Fibroblast of villous mesenchyme (primary cell): ENCODE results near the gene GPR142. TPM values are rescaled to one million over a fixed set of nuclear protein-coding genes. Genes with fewer than 3 reads are reported as not detected.

Source experiments
- DNase-seq: peaks from one replicate; pipeline ENCODE4 v3.0.0-alpha.2; 2010; ENCODE audit warnings: low read depth
- H3K4me3 ChIP-seq: 2 replicates; pipeline ENCODE4 v1.5.1; 2011; ENCODE audit warnings: low read depth, mild to moderate bottlenecking, low read length
- total RNA-seq: library from RNA; depleted of rRNA; stranded (reverse); fragments of >200 nt; gene quantifications from 2 replicates; pipeline ENCODE4 v1.2.3, GENCODE V29; 2012
- TF ChIP-seq, protein P1 (sequence below): IDR thresholded peaks from 2 replicates; pipeline ENCODE4 v1.5.1; 2012; ENCODE audit warnings: low read depth, mild to moderate bottlenecking, low read length; ENCODE audit not compliant: insufficient read depth

GPR142 gene
- total RNA-seq, 1 donor: not detected

DNA sequence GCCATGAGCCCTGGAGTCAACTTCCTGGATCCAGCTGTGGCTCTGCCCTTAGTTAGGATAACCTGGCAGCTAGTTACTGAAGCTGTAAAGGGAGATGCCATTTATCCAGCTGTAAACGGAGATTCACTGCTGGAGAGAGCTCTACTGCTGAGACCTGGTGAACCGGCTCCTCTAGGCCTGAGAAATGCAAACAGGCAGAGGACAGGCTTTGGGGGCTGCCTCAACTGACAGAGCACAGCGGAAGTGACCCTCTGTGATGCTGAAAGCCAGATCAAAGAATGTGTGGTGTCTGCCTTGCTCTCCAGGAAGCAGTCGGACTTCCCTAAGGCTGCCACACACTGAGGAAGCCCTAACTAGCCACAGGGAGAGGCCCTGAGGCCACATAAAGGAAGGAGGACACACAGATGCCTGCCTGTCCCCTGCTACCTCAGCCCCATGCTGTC is 42.7 kb downstream of the GPR142 start:
- no peak for DNase-seq
- TF ChIP-seq, protein P1, sequence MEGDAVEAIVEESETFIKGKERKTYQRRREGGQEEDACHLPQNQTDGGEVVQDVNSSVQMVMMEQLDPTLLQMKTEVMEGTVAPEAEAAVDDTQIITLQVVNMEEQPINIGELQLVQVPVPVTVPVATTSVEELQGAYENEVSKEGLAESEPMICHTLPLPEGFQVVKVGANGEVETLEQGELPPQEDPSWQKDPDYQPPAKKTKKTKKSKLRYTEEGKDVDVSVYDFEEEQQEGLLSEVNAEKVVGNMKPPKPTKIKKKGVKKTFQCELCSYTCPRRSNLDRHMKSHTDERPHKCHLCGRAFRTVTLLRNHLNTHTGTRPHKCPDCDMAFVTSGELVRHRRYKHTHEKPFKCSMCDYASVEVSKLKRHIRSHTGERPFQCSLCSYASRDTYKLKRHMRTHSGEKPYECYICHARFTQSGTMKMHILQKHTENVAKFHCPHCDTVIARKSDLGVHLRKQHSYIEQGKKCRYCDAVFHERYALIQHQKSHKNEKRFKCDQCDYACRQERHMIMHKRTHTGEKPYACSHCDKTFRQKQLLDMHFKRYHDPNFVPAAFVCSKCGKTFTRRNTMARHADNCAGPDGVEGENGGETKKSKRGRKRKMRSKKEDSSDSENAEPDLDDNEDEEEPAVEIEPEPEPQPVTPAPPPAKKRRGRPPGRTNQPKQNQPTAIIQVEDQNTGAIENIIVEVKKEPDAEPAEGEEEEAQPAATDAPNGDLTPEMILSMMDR: no peak
- no peak overlapping the region for H3K4me3 ChIP-seq

DNA sequence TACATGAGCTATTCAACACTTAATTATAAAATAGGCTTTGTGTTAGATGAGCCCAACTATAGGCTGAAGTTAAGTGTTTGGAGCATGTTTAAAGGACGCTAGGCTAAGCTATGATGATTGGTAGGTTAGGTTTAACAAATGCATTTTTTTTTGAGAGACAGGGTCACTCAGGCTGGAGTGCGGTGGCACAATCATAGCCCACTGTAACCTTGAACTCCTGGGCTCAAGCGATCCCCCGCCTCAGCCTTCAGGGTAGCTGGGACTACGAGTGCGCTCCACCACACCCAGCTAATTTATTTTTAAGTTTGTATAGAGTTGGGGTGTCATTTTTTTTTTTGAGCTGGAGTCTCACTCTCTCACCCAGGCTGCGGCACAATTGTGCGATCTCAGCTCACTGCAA is 45.3 kb downstream of the GPR142 start:
- DNase-seq: no peak
- TF ChIP-seq, protein P1: no peak
- H3K4me3 ChIP-seq: no peak overlapping the region

DNA sequence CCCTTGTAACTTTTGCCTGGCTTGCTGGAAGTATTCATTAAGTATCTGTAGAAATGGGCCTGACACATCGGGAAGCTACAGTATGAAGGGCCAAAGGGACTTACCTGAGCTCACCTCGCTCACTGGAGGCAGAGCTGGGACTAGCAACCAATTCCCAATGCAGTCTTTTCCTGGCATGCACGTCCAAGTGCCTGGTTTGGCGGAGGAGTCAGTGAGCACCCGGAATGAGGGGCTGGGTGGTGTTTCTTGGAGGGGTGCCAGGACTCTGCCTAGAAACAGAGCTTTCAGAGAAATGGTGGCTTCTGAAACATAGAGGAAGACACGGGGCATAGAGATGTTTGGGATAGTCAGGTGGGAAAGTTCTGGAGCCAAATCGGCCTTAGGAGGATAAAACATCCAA is 46.2 kb downstream of the GPR142 start:
- H3K4me3 ChIP-seq: no peak overlapping the region
- DNase-seq: no peak
- TF ChIP-seq, protein P1: no peak

DNA sequence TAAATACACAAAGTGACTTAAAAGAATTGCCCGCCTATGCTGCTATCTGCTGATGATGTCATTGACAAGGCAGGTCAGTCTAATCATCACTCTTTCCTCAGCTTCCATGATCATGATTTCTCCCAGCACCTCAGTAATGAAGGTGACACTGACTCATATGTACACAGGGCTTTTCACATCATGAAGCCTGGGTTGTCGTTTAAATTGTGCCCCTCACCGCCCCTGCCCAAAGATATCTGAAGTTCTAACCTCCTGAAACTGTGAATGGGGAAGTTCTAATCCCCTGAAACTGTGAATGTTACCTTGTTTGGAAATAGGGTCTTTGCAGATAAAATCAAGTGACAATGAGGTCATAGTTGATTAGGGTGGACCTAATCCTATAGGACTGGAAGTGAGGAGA is 47.2 kb downstream of the GPR142 start:
- H3K4me3 ChIP-seq: no peak overlapping the region
- TF ChIP-seq, protein P1: no peak
- DNase-seq: no peak

DNA sequence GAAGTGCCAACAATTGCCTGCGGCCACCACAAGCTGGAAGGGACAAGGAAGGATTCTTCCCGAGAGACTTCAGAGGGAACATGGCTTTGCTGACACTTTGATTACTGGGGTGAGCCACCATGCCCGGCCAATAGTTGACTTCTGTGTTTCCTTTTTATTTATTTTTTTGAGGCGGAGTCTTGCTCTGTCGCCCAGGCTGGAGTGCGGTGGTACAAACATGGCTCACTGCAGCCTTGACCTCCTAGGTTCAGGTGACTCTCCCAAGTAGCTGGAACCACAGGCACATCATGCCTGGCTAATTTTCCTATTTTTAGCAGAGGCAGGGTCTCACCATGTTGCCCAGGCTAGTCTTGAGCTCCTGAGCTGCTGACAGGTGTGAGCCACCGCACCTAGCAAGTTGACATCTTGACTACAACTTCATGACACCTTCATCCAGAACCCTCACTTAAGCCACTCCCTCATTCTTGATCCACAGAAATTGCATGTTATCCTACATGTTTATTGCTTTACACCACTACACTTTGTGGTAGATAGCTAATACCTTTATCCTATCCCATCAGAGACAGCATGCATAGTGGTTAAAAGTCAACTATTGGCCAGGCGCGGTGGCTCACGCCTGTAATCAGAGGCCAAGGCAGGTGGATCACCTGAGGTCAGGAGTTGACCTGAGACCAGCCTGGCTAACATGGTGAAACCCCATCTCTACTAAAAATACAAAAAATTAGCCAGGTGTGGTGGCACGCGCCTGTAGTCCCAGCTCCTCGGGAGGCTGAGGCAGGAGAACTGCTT is 48.5 kb downstream of the GPR142 start:
- TF ChIP-seq, protein P1: no peak
- no peak overlapping the region for H3K4me3 ChIP-seq
- no peak for DNase-seq

DNA sequence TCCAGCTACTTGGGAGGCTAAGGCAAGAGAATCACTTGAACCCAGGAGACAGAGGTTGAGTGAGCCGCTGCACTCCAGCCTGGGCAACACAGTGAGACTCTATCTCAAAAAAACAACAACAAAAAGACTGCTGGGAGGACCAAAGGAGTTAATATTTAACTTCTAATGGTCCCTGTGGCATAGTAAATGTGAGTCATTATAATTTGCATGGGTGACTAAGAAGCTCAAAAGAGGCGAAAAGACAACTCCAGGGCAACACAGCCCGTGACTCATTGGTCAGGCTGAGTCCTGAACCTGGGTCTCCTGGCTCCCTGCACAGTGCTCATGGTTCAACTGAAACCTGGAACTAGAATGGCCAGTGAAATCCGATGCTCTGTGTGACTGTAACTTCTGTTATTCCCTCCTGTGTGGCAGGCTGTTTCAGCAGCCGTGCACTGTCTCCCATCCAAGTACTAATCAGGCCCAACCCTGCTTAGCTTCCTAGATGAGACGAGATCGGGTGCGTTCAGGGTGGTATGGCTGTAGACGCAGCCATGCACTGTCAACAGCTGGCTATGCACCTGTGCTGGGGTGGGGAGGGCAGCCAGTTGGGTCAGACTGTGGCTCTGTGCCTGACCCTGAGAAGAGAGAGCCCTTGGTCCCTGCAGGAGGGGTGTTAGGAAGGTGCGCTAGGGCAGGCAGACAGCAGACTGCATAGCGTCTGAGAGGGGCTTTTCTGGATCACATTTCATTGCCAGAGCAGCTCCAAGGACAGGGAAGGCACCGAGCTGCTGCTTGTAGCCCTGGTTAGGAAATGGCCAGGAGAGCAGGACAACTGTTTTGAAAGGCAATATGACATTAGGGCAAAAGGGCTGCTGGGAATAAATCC is 50.1 kb downstream of the GPR142 start:
- TF ChIP-seq, protein P1: no peak
- H3K4me3 ChIP-seq: no peak overlapping the region
- no peak for DNase-seq
